Kidney capillary endothelial cell (primary cell): Measurements from ENCODE around the gene SLC38A11.

Source experiments
- DNase-seq: peaks from one replicate; pipeline ENCODE4 v3.0.0-alpha.2; 2018; ENCODE audit warnings: low spot score

SLC38A11 gene

DNA sequence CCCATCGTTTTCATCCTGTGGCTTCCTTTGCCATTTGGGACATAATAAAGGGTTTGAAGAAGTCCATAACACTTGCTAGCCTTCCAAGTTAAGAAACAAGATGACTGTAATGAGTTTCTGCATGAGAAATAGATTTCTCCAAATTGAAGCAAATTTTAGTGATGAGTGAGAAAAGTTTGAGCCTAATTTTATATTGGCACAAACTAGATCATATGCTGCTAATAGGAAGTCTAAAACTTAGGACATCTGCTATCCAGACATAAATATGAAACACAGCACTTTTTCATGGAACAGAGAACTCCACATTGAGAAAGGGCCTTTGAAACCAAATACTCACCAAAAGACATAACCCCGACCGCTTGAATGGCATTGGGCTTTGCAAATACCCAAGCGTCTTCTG is 39.8 kb downstream of the SLC38A11 start:
- no peak for DNase-seq

DNA sequence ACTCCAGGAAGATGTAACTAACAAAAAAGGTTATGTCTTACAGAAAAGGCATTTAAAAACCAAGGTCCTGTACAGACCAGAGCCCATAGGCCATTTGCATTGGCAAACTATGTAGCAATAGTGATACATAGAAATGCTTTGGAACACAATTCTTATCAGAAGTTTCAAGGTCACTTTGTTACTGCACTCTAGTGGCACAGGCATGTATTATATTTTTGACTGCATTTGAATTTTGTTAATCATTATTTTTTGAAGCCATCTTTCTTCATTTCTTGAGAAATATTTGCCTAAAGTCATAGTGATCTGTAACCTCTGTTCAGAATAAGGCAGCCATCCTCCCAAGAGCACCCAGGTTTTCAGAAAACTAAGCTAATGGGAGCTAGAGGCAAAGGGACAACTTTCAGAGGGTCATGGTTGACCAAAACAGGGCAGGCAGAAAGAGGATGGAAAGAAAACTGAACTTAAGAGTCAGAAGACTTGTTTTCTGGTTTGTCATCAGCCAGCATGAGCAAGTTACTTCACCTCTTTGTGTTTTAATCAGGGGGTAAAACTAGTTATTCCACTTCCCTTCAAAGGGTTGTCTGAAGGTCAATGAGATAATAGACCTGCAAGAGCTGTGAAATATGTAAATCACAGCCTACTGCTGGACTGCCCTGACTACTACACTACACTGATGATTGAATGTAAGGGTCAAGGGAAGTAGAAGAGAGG is 41.5 kb downstream of the SLC38A11 start:
- peak; percentile 50 for DNase-seq

DNA sequence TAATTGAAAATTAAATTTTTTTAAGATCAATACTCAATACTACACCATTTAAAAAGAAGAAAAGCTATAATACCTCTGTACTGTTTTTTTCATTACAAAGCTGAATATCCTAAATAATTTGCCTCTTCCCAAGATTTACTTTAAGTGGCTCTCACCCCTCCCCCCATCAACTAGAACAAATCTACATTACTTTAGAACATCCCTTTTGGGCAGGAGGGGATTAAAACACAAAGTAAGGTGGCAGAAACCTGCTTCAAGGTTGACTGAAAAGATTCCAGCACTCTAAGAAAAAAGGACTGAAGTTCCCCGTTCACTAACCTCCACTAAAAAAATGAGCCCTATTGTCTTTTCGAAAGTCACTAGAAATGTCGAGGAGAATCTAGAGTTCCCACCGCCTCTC is 42.3 kb downstream of the SLC38A11 start:
- DNase-seq = no peak

DNA sequence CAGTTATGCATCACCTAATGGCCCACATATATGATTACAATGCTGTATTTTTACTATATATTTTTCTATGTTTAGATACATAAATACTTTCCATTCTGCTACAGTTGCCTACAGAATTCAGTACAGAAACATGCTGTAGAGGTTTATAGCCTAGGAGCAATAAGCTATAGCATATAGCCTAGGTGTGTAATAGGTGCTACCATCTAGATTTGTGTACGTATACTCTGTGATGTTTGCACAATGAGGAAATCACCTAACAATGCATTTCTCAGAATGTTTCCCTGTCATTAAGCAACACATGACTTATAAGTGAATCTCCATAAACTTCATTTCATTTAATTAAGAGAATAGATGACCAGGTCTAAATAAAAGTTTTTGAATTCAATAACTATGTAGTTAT is 43.5 kb downstream of the SLC38A11 start:
- DNase-seq = no peak

DNA sequence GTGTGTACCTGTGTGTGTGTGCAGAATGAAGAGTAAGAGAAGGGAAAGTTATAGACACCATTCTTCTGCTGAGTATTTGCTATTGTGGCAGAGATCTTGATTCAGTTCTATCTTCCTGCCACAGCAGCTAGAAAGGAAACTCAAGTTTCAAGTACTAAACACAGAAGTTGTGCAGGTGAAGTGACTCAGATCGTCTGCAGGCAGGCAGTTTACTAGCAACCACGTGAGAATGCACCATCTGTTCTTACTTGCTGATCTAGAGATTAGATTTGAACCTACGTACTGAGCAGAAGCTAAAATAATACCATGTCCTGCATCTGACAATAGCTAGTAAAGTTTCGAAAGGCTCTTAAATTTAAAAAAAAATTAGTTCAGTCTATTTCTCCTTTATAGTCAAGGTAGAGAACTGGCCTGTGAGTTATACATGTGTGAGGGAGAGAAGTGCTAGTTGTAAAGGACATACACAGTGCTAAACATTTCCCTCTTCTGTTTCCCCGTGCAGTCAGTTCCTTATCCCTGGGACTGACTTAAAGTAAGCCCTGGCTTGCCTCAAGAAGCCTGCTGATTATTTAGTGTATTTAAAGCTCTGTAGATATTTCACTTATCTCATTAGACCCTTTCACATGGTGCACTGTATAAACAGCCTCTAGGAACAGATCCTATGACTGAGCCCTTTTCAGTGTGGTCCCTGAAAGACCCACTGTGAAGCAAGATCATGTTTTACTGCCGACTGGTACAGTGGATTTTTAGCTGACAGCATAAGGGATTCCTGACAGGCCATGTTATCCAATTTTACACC is 45.0 kb downstream of the SLC38A11 start:
- no peak for DNase-seq

DNA sequence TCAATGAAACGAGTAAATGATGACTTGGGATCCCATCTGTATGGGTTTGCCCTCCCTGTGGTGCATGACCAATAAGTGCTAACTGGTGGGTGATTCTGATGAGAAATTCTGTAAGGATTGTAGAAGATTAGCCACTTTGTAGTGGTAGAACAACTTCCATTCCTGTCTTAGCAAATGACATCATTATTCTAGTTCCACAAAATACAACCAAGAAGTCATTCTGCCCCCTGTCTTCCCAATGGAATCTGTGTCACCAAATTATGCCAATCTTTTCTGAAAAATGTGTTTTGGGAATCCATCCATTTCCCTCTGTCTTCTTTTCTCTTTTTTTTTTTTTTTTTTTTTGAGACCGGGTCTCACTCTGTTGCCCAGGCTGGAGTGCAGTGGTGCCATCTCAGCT is 48.4 kb downstream of the SLC38A11 start:
- no peak for DNase-seq

DNA sequence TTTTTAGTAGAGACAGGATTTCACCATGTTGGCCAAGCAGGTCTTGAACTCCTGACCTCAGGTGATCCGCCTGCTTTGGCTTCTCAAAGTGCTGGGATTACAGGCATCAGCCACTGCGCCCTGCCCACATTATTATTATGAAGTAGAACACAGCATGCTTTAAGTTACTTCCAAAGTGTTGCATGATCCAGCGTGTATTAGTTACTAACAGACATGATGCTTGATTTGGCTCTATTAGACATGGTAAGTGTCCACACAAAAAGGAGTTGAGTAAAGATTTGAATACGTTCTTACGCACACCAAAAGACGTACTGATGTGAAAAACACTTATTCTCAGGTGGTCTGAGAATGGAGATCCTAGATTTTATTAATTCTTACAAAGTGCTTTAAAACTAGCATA is 50.0 kb downstream of the SLC38A11 start:
- DNase-seq = no peak

DNA sequence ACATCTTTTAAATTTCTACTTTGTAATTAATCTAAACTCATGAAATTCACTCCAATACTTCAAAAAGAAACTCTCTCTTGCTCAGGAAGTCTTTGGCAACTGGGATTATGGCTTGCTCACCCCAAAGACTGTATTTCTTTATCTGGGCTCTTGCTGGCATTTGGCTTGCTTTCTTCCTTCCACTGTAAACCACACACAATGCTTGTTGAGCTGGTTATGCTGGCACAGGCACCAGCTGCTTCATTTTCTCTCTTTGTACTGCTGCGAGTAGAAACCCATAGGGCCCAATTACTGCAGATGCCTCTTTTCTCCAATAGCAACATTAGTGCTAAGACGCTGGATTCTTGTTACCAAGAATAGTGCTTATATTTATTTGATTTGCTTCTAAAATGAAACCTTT is 51.4 kb downstream of the SLC38A11 start:
- no peak for DNase-seq

DNA sequence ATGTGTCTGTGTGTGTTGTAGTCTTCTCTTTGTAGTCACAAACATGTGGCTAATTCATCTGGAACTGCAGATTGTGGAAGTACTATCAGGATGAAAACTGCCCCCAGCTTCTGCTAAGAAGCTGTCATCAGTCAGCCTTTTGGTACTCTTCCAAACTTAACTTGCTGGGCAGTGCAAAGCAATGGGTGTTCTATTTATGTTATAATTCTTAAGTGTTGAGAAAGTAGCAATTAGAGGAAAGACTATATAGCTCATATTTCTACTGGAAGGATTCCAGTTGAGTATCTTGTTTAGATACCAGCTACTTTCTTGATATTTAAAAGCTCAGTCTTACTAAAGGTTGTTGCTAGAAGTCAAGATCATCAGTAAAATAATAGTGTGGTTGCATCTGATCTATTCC is 52.1 kb downstream of the SLC38A11 start:
- DNase-seq = no peak

DNA sequence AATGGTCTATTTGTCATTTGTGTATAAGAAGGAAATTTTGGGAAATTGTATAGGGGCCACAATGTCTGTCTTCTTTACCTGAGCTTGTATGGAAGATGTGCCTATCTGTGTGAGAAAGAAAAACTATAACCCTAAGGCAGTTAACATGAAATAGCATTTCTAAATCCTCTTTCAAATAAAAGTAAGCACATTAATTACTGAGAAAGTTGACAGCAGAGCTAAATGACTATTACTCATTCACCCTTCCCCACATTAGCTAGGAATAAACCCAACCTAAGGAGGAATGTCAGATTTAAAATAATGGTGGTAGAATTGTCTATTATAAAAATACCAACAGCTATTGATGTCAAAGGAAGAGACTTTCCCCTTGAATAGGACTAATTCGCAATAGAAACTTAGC is 56.2 kb downstream of the SLC38A11 start:
- DNase-seq = no peak

DNA sequence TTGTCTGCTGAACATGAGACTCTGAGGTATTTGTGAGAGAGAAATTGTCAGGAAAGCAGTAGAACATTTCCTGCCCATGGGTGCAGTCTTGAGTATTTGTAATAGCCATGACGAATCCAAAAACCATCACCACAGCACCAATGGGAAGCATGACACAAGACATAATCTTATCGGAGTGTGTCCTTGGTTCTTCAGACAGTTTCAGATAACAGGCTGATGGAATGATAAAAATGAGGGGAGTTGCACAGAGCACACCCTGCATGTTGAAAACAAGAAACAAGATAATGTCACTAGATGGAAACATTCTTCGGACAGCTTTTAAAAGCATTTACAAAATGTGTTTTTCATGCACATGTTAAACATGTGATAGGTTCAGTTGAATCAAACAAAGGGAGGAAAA is 56.9 kb downstream of the SLC38A11 start:
- no peak for DNase-seq

DNA sequence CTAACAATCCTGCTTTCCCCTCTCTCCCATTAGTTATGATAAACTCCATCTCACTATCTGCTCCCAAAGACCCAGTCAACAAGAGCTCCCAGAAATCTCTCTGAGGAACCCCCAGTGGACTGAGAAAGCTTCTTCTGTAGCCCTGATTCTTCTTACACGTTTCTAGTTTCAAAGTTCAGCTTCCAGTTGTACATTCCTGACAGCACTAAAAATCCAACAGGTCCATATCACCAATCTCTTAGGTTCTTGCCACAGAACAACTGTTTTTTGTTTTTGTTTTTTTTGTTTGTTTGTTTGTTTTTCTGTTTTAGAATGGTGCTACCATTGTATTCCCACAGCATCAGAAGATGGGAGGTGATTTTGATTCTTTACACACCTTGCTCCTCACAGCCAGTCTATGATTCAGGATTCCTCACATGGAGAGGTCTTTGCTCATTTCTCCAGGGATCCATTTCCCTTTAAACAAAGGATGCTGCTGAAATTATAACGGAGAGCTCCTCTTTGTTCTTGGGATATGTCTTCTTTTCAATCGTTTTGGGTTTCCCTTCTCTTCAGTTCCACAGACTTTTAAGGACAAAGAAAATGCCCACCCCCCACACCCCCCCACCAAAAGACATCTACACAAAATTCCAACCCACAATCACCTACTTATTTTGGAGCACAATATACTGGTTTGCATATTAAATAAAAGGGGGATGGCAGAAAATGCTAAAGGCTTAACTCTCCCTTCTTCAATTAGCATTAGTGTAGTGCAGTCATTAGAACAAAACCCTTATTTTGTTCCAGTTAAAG is 57.7 kb downstream of the SLC38A11 start:
- DNase-seq = no peak

DNA sequence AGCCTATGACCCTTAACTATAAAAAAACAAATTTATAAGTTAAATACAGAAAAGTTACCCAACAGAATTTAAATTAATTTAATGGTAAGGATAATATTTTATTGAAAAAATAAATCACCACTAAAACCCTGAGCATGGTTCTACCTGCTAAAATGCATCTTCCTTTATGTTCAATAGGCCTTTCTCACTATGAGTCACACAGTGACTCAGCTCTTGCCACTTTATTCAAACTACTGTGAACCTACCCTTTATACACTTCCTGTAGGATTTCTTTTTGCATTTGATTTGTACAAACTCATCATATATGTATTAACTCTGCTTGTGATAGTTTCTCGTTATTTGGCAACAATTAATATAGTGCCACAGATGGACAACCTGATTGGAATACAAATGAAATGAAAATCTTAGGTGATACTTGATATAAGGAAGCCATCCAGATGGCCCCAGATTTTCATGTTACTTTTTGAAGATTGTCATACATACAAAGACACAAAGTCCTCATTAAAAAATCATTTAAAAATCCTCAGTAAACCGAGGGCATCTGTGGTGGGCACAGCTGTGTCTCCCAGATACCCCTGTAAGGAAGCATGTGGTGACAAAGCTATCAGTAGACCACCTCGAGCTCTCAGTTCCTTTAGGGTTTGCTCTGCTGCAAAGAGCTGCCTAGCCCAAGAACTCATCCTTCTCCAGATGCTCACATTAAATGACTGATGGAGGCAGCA is 58.5 kb downstream of the SLC38A11 start:
- peak; percentile 70 for DNase-seq

DNA sequence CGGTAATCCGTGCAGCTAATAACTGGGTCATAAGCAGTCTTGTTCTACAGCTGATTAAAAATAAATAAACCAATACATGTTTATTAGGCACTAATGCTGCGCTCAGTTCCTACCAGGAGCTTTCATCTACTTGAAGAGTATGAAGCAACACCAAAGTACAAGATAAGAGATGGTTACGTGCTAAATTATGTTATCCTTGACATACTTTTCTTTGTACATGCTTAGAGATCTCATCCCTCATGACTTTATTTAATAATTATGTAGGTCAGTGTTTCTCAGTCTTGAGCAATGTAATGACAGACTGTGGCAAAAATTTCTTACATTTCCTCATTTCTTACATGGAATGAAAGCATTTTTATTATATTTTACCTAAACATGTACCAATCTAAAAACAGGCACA is 59.1 kb downstream of the SLC38A11 start:
- no peak for DNase-seq

DNA sequence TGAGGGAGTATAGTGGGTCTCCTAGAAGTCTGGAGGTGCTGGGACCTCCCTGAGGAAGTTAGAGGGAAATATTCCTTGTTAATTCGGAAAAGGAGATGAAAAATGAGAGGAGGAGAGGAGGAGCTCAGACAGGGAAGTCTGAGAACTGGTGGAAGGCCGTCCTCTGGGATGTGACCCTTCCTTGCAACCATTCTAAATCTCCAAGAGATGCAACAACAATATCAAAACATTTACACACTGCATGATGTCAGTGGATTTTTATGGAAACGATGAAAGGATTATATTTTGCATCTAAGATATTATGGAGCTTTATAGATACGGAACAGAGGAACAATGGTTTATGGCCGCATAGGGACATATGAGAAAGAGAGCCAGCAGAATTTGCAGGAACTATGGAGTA is 63.9 kb downstream of the SLC38A11 start:
- no peak for DNase-seq

DNA sequence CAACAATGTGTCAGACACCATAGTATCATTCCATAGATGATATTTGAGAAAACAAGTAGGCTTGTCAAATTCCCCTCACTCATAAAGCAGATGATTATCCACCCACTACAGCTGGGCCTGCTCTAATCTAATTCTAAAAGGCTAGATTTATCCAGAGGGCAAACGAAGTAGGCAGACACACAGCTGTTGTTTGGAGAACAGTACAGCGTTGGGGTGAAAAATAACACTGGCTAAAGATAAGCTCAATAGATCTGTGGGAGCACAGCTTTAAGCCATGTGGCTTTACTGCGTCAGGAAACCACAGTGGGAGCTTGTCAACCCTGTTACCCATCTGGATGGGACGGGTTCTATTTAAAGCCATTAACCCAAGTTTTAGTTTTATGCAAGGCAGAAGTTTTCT is 64.8 kb downstream of the SLC38A11 start:
- no peak for DNase-seq

DNA sequence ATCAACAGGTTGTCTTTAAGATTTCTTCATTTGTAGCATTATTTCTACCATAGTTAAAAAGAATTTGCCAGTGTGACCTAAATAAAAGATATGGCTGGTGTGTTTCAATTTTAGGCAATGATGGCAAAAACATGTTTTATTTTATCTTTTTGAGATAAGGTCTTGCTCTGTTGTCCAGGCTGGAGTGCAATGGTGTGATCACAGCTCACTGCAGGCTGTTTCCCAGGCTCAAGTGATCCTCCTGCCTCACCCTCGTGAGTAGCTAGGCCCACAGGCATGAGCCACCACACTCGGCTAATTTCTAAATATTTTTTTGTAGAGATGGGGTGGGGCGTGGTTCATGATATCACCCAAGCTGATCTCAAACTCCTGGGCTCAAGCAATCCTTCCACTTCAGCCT is 66.7 kb downstream of the SLC38A11 start:
- DNase-seq = no peak

DNA sequence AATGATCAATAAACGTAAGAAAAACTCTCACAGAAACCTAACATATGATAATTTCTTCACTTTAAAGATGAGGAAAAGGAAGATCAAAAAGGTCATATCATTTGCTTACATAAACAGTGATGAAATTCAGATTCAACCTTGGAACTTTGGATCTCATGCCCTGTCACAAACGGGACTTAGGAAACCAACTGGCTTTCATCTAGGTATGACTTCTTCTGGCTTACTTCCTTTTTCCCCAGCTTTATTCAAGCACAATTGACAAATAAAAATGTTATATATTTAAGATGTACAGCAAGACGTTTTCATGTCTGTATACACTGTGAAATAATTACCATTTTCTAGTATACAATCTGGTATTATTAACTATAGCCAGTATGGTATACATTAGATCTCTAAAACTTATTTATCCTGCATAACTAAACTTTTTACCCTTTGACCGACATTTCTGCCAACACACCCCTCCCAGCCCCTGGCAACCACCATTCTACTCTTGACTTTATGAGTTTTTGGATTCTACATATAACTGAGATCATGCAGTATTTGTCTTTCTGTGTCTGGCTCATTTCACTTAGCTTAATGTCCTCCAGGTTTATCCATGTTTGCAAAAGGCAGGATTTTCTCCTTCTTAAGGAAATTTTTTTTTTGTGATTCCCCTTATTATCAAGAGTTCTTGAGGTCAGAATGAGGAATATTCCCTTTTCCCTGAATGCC is 67.7 kb downstream of the SLC38A11 start:
- DNase-seq = no peak

DNA sequence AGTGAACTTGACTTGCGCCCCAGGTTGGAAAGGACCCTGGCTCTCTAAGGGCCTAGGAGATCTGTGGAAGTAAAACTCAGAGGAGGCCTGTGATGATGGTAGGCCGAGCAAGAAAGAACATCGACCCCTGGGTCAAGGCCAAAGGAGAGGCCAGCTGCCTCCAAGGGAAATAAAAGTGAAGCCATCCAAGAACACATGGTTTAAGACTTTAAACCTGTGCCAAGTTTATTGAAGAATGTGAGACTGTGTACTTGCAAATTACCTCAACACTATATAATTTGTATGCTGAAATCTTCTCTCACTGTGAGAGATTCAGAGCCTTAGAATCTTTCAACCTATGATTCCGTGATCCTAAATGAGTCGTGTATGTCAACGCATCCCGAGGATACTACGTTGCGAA is 73.0 kb downstream of the SLC38A11 start:
- no peak for DNase-seq

DNA sequence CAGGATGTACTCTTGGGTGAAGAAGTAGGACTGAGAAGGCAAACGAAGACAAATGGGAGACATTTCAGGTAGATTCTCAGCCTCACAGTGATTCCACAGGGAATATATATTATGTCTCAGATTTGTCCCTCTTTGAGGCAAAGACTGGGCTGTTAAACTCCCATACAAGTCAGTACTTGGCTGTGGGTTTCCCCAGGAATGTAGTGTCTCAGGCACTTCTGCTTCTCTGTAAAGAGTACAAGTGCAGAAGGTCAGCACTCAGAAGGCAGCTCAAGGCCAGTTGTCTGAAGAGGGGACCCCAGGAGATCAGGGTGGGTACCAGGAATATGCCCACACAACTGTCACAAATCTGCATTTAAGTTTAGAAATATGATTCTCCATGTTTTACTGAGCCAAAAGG is 73.8 kb downstream of the SLC38A11 start:
- no peak for DNase-seq

DNA sequence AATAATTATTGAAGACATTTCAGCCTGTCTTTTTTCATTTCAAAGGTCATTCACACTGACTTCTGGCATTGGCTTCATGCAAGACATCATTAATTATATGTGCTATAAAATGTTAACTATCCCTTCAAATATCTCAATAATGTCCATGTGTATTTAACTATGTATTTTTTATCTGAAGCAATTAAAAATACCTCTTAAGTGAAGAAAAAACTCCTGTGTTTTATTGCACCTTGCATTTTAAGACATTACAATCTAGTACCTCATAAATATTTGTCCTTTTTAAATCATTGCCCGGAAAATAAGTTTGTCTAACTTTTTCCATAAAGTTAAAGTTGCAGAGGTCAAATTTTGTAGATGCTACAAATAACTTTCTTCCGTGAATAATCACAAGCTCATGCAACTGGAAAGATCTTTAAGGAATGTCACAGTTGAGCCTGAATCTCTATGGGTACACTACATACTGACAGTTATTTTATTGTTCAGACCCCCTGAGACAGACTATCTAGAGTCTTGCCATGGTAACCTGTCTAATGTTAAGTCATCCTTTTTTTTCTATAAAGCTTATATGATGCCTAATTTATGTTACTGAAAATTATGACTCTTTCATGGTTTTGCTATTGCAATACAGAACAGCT is 75.3 kb downstream of the SLC38A11 start:
- no peak for DNase-seq
